CD4-positive, alpha-beta T cell treated with Interferon gamma for 1 hour (primary cell): ENCODE data around the gene RXRA.

ENCODE experiments used
- DNase-seq: peaks from one replicate; pipeline ENCODE4 v3.0.0-alpha.2; 2020

RXRA gene

GRCh38 chr9:134457321-134458206, 131.3 kb downstream of the RXRA start:
- no peak for DNase-seq

GRCh38 chr9:134458207-134459108, 132.2 kb downstream of the RXRA start:
- DNase-seq, result no peak

GRCh38 chr9:134459164-134459563, 132.9 kb downstream of the RXRA start:
- peak; percentile 61 for DNase-seq

- no peak for DNase-seq
These were observed 133.3 kb downstream of the RXRA start for GRCh38 chr9:134459573-134459972.

GRCh38 chr9:134460206-134460605, 134.0 kb downstream of the RXRA start:
- DNase-seq, result no peak

- DNase-seq, result no peak
These were observed 134.6 kb downstream of the RXRA start for GRCh38 chr9:134460896-134461295.

GRCh38 chr9:134461426-134461982, 135.2 kb downstream of the RXRA start:
- DNase-seq, result no peak

GRCh38 chr9:134462318-134462717, 136.1 kb downstream of the RXRA start:
- no peak for DNase-seq

- no peak for DNase-seq
These were observed 137.0 kb downstream of the RXRA start for GRCh38 chr9:134463280-134463679.

- no peak for DNase-seq
These were observed 140.8 kb downstream of the RXRA start for GRCh38 chr9:134466869-134467616.

GRCh38 chr9:134468358-134468757, 142.1 kb downstream of the RXRA start:
- no peak for DNase-seq

GRCh38 chr9:134469041-134469875, 143.0 kb downstream of the RXRA start:
- no peak for DNase-seq

GRCh38 chr9:134472256-134472655, 146.0 kb downstream of the RXRA start:
- DNase-seq, result no peak

GRCh38 chr9:134473141-134474054, 147.1 kb downstream of the RXRA start:
- DNase-seq, result no peak

GRCh38 chr9:134474055-134474370, 147.8 kb downstream of the RXRA start:
- DNase-seq, result no peak

- peak; percentile 38 for DNase-seq
These were observed 148.9 kb downstream of the RXRA start for GRCh38 chr9:134475011-134475790.

- peak; percentile 21 for DNase-seq
These were observed 150.2 kb downstream of the RXRA start for GRCh38 chr9:134476272-134476941.

GRCh38 chr9:134476942-134477335, 150.7 kb downstream of the RXRA start:
- no peak for DNase-seq

- DNase-seq, result no peak
These were observed 151.2 kb downstream of the RXRA start for GRCh38 chr9:134477342-134477925.
